ENCODE measurements around the gene MCAT.

MCAT gene

DNA sequence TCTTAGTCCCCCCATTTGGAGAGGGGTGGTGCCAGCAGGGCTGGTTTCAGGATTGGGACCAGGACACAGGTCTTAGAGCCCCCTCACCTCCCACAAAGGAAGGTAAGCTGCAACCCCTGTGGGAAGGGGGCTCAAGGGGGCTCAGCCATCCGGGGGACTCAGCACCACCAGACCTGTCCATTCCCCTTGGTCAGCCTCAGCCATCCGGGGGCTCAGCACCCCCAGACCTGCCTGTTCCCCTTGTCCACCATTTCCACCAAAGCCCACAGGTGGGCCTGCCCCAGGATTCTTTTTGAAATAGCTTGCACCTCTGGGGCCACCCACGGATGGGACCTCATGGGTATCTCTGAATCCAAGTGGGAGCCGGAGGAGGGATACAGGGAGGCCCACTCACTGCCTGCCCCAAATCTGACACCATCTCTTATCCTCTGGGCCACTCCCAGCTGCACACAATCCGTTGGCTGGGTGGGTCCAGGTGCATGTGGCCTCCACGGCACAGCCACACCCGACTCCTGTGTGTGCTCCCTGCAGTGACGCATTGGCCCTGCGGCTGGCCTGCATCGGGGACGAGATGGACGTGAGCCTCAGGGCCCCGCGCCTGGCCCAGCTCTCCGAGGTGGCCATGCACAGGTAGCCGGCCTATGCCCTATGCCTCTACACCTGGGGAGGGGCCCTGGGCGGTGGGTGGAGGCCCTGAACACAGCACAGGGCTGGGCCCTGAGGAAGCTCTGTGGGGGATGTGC, 15.9 kb downstream of the MCAT start:
- no peak for DNase-seq (ENCODE audit: low read depth)
- TF ChIP-seq, protein P1, sequence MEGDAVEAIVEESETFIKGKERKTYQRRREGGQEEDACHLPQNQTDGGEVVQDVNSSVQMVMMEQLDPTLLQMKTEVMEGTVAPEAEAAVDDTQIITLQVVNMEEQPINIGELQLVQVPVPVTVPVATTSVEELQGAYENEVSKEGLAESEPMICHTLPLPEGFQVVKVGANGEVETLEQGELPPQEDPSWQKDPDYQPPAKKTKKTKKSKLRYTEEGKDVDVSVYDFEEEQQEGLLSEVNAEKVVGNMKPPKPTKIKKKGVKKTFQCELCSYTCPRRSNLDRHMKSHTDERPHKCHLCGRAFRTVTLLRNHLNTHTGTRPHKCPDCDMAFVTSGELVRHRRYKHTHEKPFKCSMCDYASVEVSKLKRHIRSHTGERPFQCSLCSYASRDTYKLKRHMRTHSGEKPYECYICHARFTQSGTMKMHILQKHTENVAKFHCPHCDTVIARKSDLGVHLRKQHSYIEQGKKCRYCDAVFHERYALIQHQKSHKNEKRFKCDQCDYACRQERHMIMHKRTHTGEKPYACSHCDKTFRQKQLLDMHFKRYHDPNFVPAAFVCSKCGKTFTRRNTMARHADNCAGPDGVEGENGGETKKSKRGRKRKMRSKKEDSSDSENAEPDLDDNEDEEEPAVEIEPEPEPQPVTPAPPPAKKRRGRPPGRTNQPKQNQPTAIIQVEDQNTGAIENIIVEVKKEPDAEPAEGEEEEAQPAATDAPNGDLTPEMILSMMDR (IDR thresholded peaks at IDR 0.05; ENCODE audit: low read depth, low read length, missing control alignments): no peak

DNA sequence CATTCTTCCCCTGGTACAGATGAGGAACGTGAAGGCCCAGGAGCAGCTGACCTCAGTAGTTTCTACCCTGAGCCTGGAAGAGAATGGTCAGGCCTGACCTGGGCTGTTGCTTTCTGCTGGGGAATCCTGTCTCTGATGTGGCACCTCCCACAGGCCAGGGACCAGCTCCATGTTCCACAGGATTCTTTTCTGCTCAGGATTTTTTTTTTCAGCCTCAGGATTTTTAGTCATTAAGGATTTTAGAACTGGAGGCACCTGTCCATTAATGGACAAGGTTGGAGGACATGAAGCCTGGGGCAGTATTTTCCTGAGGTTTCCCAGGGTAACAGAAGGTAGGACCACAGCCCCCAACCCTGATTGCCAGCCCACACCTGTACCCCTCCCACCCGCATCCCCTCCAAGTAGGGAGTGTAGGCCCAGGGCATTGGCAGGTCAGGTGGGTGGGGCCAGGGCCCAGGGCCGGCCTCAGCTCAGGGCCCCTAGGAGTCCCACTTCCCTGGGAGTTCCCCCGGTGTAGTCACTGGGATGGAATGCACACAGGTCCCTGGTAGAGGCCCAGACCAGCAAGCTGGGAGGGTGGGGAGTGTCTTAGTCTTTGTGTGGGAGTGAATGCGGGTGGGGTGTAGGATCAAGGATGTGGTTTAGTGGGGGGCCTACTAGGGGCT, 16.6 kb downstream of the MCAT start:
- peak; percentile 19 for DNase-seq (ENCODE audit: low read depth)

More for the DNA sequence above, 15.9 kb downstream of the MCAT start:
- H3K4me3 ChIP-seq (ENCODE audit: low read depth, low read length): no peak overlapping the region
- in situ Hi-C loops (cut with HindIII; ENCODE audit: low sequenced_read_pairs): no loop called here

DNA sequence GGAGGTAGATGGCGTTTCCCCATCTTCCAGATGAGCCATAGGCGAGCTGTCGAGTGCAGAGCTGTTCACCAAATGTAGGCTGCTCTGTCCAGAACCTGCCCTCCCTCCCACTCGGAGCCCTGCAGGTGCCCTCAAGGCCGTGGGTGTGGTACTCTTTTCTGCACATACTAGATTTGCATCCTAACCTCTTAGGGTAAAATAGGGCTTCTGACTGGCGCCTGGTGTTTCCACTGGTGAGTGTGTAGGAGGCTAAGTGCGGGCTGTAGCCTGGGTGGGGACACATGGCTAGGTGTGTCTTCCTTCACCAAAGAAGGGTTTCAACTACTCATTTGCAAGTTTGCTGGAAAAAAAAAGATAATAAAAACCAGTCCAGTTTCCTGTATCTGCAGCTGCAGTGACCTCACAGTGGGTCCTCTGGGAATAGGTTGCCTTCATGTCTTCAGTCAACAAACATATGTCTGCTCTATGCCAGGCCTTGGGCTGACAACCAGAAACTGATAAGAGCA, 24.2 kb downstream of the MCAT start:
- in situ Hi-C loops (cut with HindIII; ENCODE audit: low sequenced_read_pairs): no loop called here
- TF ChIP-seq, protein P1 (IDR thresholded peaks at IDR 0.05; ENCODE audit: low read depth, low read length, missing control alignments): no peak
- DNase-seq (ENCODE audit: low read depth): no peak
- H3K4me3 ChIP-seq (ENCODE audit: low read depth, low read length): no peak overlapping the region

More for the DNA sequence above, 16.6 kb downstream of the MCAT start:
- in situ Hi-C loops (cut with HindIII; ENCODE audit: low sequenced_read_pairs): no loop called here
- TF ChIP-seq, protein P1 (IDR thresholded peaks at IDR 0.05; ENCODE audit: low read depth, low read length, missing control alignments): no peak
- no peak overlapping the region for H3K4me3 ChIP-seq (ENCODE audit: low read depth, low read length)

DNA sequence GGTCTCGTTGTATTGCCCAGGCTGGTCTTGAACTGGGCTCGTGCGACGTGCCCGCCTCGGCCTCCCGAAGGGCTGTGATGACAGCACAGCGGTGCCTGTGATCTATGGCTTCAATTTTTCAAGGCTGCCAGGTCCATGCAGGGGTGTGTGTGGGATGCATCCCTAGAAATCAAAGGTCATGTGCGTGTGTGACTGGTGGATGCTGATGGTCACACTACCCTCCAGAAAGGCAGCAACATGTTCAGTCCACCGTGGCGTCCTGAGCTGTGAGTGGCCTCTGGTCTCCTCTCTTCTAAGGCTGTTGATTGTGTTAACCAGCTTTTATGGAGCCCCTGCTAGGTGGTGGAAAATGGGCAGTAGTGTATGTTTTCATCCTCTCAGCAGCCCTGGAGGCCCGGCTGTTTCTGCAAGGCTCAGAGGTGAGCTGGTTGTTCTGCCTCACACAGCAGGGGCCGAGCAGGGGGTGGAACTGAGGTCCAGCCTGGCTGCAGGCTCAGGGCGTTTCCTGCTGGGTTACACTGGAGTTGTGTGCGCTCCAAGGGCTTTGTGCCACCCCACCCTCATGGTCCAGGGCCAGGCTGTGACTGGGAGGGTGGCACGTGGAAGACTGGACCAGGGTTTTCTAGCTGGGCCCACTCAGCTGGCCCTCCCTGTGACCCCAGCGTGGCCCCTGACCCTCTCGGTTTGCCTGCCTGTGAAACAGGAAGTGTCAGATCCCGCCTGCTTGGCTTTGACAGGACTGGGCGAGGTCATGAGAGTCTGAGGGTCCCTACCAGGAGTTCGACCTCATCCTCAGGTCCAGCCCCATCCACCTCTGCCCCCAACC, 25.0 kb downstream of the MCAT start:
- in situ Hi-C loops (cut with HindIII; ENCODE audit: low sequenced_read_pairs): no loop called here
- DNase-seq (ENCODE audit: low read depth): no peak
- TF ChIP-seq, protein P1 (IDR thresholded peaks at IDR 0.05; ENCODE audit: low read depth, low read length, missing control alignments): no peak
- no peak overlapping the region for H3K4me3 ChIP-seq (ENCODE audit: low read depth, low read length)

DNA sequence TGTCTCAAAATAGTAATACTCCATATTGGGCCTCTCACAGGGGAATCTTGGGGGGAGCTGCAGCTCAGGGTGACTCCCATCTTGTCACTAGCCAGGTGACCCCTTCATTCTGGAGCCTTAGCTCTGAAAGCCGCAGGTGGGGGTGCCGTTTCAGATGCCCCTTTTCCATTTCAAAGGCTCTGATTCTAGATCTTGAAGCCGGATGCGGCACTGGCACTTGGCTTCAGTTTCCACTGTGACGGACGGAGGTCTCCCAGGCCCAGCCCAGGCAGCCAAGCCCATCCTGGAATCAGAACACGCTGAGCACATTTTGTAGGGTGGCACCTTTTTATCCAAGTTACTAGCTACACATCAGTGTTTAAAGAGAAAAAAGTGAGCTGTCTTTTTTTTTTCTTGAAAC, 26.3 kb downstream of the MCAT start:
- in situ Hi-C loops (cut with HindIII; ENCODE audit: low sequenced_read_pairs): no loop called here
- no peak overlapping the region for H3K4me3 ChIP-seq (ENCODE audit: low read depth, low read length)
- TF ChIP-seq, protein P1 (IDR thresholded peaks at IDR 0.05; ENCODE audit: low read depth, low read length, missing control alignments): no peak
- no peak for DNase-seq (ENCODE audit: low read depth)

DNA sequence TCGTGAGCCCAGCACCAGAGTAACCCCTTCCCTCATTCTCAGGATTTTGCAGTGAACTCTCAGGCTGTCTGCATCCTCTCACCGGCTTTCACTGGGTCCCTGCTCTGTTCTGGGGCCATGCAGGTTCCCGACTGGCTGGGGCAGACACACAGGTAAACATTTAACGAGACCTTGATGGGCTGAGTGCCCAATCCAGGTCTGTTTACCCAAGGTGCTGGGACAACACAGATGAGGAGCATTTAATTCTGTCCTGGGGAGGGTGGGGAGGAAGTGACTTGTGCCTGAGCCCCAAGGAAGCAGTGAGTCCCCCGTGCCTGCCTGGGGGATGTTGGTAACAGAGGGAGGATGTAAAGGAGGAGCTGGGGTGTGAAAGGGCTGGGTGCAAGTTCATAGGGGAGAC, 28.2 kb downstream of the MCAT start:
- in situ Hi-C loops (cut with HindIII; ENCODE audit: low sequenced_read_pairs): no loop called here
- TF ChIP-seq, protein P1 (IDR thresholded peaks at IDR 0.05; ENCODE audit: low read depth, low read length, missing control alignments): no peak
- no peak overlapping the region for H3K4me3 ChIP-seq (ENCODE audit: low read depth, low read length)
- no peak for DNase-seq (ENCODE audit: low read depth)

All from astrocyte of the cerebellum (primary cell).